ENCODE results near the gene MOB1A. TPM values are rescaled to one million over a fixed set of nuclear protein-coding genes. Genes with fewer than 3 reads are reported as not detected.

The MOB1A gene
- total and polyA plus RNA-seq, 2 of the 8 experiments (the other 6 are each of a cell fraction or from before 2014, with no cell fraction given): 21.6 to 91.7 TPM

DNA sequence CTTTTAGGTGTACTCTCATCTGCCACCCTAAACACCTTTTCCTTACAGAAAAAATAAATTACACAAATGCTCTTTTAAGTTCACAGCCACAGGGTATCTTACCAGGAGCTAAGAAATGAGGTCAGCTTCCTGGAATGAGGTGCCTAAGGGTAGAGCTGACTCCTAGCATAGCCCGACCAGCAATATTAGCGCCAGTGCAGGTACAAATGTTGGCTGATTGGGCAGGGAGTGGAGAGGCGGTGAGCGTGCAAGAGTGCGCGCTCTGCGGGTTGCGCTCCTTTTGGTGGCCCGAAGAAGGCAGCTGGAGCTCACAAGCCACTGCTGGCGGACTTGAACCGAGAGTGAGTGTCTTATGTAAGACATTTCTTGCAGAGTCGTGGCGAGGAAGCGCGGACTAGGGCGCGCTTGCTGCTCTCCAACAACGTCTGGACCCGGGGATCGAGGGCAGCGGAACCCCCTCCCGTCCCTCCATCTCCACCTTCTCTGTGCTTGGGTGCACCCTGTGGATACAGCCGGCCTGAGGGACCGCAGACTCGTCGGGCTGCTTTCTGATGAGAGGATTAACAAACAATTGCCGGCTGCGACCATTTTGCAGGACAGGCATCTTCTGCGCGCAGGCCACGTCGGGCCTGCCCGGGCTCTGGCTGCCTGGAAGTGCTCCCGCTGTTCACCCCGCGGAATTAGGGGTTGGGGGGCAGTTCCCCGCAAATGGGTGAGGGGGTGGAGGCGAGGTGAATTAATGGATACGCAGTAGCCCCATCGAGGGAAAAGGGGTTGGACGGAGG lies 48.3 kb downstream of the MOB1A start:
- H2AFZ ChIP-seq (ENCODE audit: low read length): peak overlapping the region; percentile 6; the same call in 1 of the 2 replicates
- TF ChIP-seq GABPA (IDR thresholded peaks at IDR 0.05; ENCODE audit: borderline replicate concordance, insufficient read depth, low read length): no peak
- no peak for TF ChIP-seq SRF (IDR thresholded peaks at IDR 0.05; ENCODE audit: low read depth, low read length)
- no peak for TF ChIP-seq MAFK (IDR thresholded peaks at IDR 0.05; ENCODE audit: low read depth, low read length)
- TF ChIP-seq, protein P1, sequence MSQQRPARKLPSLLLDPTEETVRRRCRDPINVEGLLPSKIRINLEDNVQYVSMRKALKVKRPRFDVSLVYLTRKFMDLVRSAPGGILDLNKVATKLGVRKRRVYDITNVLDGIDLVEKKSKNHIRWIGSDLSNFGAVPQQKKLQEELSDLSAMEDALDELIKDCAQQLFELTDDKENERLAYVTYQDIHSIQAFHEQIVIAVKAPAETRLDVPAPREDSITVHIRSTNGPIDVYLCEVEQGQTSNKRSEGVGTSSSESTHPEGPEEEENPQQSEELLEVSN (IDR thresholded peaks at IDR 0.05): no peak
- TF ChIP-seq CBX8 (IDR thresholded peaks at IDR 0.05; ENCODE audit: borderline replicate concordance, low read depth, low read length): no peak
- no peak for TF ChIP-seq BRCA1 (IDR thresholded peaks at IDR 0.05; ENCODE audit: low read depth, low read length)
- no peak for TF ChIP-seq SUZ12 (IDR thresholded peaks at IDR 0.05; ENCODE audit: low read length)
- no peak for TF ChIP-seq POU5F1 (IDR thresholded peaks at IDR 0.05; ENCODE audit: low read depth, low read length)
- TF ChIP-seq JUN (IDR thresholded peaks at IDR 0.05; ENCODE audit: low read depth, low read length): no peak
- TF ChIP-seq EP300 (IDR thresholded peaks at IDR 0.05; ENCODE audit: borderline replicate concordance in 1 of 2, low read depth in 2 of 2, low read length in 2 of 2): no peak
- no peak for TF ChIP-seq EZH2 (IDR thresholded peaks at IDR 0.05; ENCODE audit: low read depth, low read length, severe bottlenecking)

More for the DNA sequence above, 48.3 kb downstream of the MOB1A start:
- Histone ChIP-seq H3K18ac (ENCODE audit: extremely low read depth, low read length) (no peak overlapping the region), H4K20me1 (replicated peaks in 1 of 2; ENCODE audit: control insufficient read depth in 1 of 2, insufficient read depth in 2 of 2, low read length in 2 of 2) (no peaks in the 10 kb centered on the region), H3K56ac (replicated peaks; ENCODE audit: insufficient read length, low read depth, low read length) (no peak overlapping the region), H3K27me3 (replicated peaks in 1 of 4; ENCODE audit: control insufficient read depth in 3 of 4, extremely low read depth in 1 of 4, insufficient read depth in 3 of 4, low read length in 3 of 4) (no peaks in the 10 kb centered on the region), H3K79me2 (ENCODE audit: control insufficient read depth in 1 of 2, insufficient read depth in 2 of 2, low read length in 2 of 2) (no peaks in the 10 kb centered on the region), H2BK15ac (ENCODE audit: low read length) (no peak overlapping the region), H4K91ac (replicated peaks; ENCODE audit: insufficient read length, low read length) (no peak overlapping the region), H3K23ac (ENCODE audit: insufficient read length) (no peak overlapping the region), H2BK120ac (replicated peaks; ENCODE audit: low read depth, low read length) (no peak overlapping the region), H3K23me2 (ENCODE audit: low read depth, low read length) (no peaks in the 10 kb centered on the region), H3K79me1 (ENCODE audit: low read depth, low read length) (no peaks in the 10 kb centered on the region), H3K4me3 (ENCODE audit: extremely low read depth in 1 of 4, insufficient read depth in 2 of 4, low read depth in 3 of 4, low read length in 4 of 4) (no peak overlapping the region), H4K5ac (ENCODE audit: insufficient read length, low read depth, low read length) (no peak overlapping the region), H2BK20ac (ENCODE audit: low read length) (no peak overlapping the region), H3K9ac (replicated peaks in 1 of 4; ENCODE audit: extremely low read depth in 1 of 4, low read depth in 3 of 4, low read length in 3 of 4) (no peak overlapping the region), H3K36me3 (ENCODE audit: control insufficient read depth in 2 of 4, insufficient read depth in 4 of 4, low read length in 3 of 4) (peaks cover 0 to 12% (median 5%) of the 10 kb centered on the region in 4 experiments; a peak in 4 of 8 replicates), H2BK5ac (ENCODE audit: low read depth, low read length) (no peak overlapping the region), H2AK5ac (ENCODE audit: low read depth, low read length) (no peak overlapping the region), H3K9me3 (ENCODE audit: insufficient read depth in 2 of 2, low read depth in 1 of 2, low read length in 1 of 2) (no peaks in the 10 kb centered on the region), H3K14ac (ENCODE audit: insufficient read length) (no peak overlapping the region), H3K4ac (replicated peaks; ENCODE audit: insufficient read length, low read depth, low read length) (no peak overlapping the region), H2BK12ac (ENCODE audit: low read depth, low read length) (no peak overlapping the region), H3K4me2 (ENCODE audit: insufficient read depth in 1 of 2, low read depth in 2 of 2, low read length in 2 of 2) (peak overlapping the region in 1 of 2 experiments; percentile 34; a peak in 1 of 4 replicates), H3K4me1 (replicated peaks in 1 of 4; ENCODE audit: control insufficient read depth in 3 of 4, insufficient read depth in 4 of 4, low read length in 3 of 4) (no peaks in the 10 kb centered on the region; a peak in 1 of 7 replicates), H3K27ac (ENCODE audit: low read depth, low read length) (no peak overlapping the region), H4K8ac (ENCODE audit: extremely low read depth, insufficient read depth, low read length) (peak overlapping the region; percentile 86; the same call in 1 of the 2 replicates)
- CTCF ChIA-PET (ENCODE audit: partially characterized antibody): interaction anchor here (0.6 to 2.4 kb wide), 4 partner anchors 8 to 137 kb away, joined by 3 to 19 read pairs (median 6); no protein-coding TSS in a partner anchor
- WGBS, 2 experiments (ENCODE audit: extremely low coverage in 1 of 2, insufficient coverage in 1 of 2, insufficient read length in 1 of 2, insufficient replicate concordance in 2 of 2, low coverage in 1 of 2, low lambda C conversion rate in 2 of 2, missing lambda C conversion rate in 1 of 2): 82% methylated on average over 37 of the region's 41 CpGs; no CpG with 5 or more reads in 1 of the 2 experiments
- FAIRE-seq (no peak), DNase-seq (ENCODE audit: low read depth in 1 of 2, low spot score in 2 of 2) (no peak)
- POLR2A ChIA-PET (ENCODE audit: partially characterized antibody): interaction anchor here (1.0 to 1.5 kb wide), 2 partner anchors 10 to 48 kb away, joined by 3 to 4 read pairs; no protein-coding TSS in a partner anchor

All from H1 (cell line).